H9 (cell line): ENCODE measurements around the gene MVP. TPM values are rescaled to one million over a fixed set of nuclear protein-coding genes. Genes with fewer than 3 reads are reported as not detected.

Experiments used
- DNase-seq: peaks from one replicate; pipeline ENCODE4 v3.0.0-alpha.2; 2017
- H2AFZ ChIP-seq: one replicate; pipeline ENCODE4 v1.6.1; 2013; ENCODE audit warnings: mild to moderate bottlenecking, low read length, control low read depth, moderate library complexity
- H2AK5ac ChIP-seq: 2 replicates; pipeline ENCODE4 v1.6.1; 2013; ENCODE audit warnings: low read length, control low read depth, mixed read lengths; ENCODE audit not compliant: insufficient read length
- H2BK120ac ChIP-seq: one replicate; pipeline ENCODE4 v1.6.1; 2013; ENCODE audit warnings: low read depth, mild to moderate bottlenecking, low read length, control low read depth, inconsistent platforms; ENCODE audit not compliant: poor library complexity, severe bottlenecking
- H2BK12ac ChIP-seq: 2 replicates; pipeline ENCODE4 v1.6.1; 2013; ENCODE audit warnings: low read length, control low read depth, mixed read lengths, low read depth; ENCODE audit not compliant: insufficient read length
- H2BK15ac ChIP-seq: 2 replicates; pipeline ENCODE4 v1.6.1; 2013; ENCODE audit warnings: low read depth, low read length, control low read depth
- H2BK20ac ChIP-seq: one replicate; pipeline ENCODE4 v1.6.1; 2013; ENCODE audit warnings: low read depth, mild to moderate bottlenecking, low read length, control low read depth, inconsistent platforms; ENCODE audit not compliant: poor library complexity, severe bottlenecking
- H2BK5ac ChIP-seq: 2 replicates; pipeline ENCODE4 v1.6.1; 2013; ENCODE audit warnings: low read length, control low read depth, mixed read lengths; ENCODE audit not compliant: insufficient read length
- H3K14ac ChIP-seq: 2 replicates; pipeline ENCODE4 v1.6.1; 2013; ENCODE audit warnings: low read length, control low read depth; ENCODE audit not compliant: insufficient read depth
- H3K18ac ChIP-seq: 2 replicates; pipeline ENCODE4 v1.6.1; 2013; ENCODE audit warnings: low read depth, mild to moderate bottlenecking, mixed read lengths, low read length, control low read depth; ENCODE audit not compliant: insufficient read length
- H3K23ac ChIP-seq: 2 replicates; pipeline ENCODE4 v1.6.1; 2013; ENCODE audit warnings: low read length, control low read depth, mixed read lengths, low read depth; ENCODE audit not compliant: insufficient read length
- H3K23me2 ChIP-seq: 2 replicates; pipeline ENCODE4 v1.6.1; 2013; ENCODE audit warnings: low read depth, mild to moderate bottlenecking, mixed read lengths, low read length, control low read depth; ENCODE audit not compliant: insufficient read length, poor library complexity, severe bottlenecking
- H3K27ac ChIP-seq: 2 replicates; pipeline ENCODE4 v1.5.1; 2013; ENCODE audit warnings: low read length, control low read depth, mixed read lengths, low read depth; ENCODE audit not compliant: insufficient read length
- H3K27me3 ChIP-seq: 2 replicates; pipeline ENCODE4 v1.6.1; 2013; ENCODE audit warnings: low read length, control low read depth, inconsistent platforms; ENCODE audit not compliant: insufficient read depth
- H3K4ac ChIP-seq: 2 replicates; pipeline ENCODE4 v1.6.1; 2013; ENCODE audit warnings: low read depth, mild to moderate bottlenecking, control low read depth, inconsistent platforms, low read length, moderate library complexity
- H3K4me1 ChIP-seq: 2 replicates; pipeline ENCODE4 v1.6.1; 2013; ENCODE audit warnings: low read length, control low read depth, inconsistent platforms; ENCODE audit not compliant: insufficient read depth
- H3K4me2 ChIP-seq: 2 replicates; pipeline ENCODE4 v1.6.1; 2013; ENCODE audit warnings: low read length, control low read depth, mixed read lengths; ENCODE audit not compliant: insufficient read length, insufficient read depth
- H3K56ac ChIP-seq: 2 replicates; pipeline ENCODE4 v1.6.1; 2013; ENCODE audit warnings: low read depth, mild to moderate bottlenecking, mixed read lengths, low read length, control low read depth; ENCODE audit not compliant: insufficient read length
- H3K79me1 ChIP-seq: 2 replicates; pipeline ENCODE4 v1.6.1; 2013; ENCODE audit warnings: low read depth, mild to moderate bottlenecking, moderate library complexity, low read length, control low read depth, inconsistent platforms; ENCODE audit not compliant: insufficient read depth, poor library complexity, severe bottlenecking
- H3K79me2 ChIP-seq: 2 replicates; pipeline ENCODE4 v1.6.1; 2013; ENCODE audit warnings: low read length, control low read depth, inconsistent platforms; ENCODE audit not compliant: insufficient read depth
- H3K9ac ChIP-seq: 2 replicates; pipeline ENCODE4 v1.6.1; 2013; ENCODE audit warnings: low read length, control low read depth, mixed read lengths; ENCODE audit not compliant: insufficient read length; ENCODE audit errors: extremely low read depth
- H3K9me3 ChIP-seq: one replicate; pipeline ENCODE4 v1.6.1; 2013; ENCODE audit warnings: low read depth, low read length, inconsistent platforms; ENCODE audit not compliant: control insufficient read depth
- H3T11ph ChIP-seq: one replicate; pipeline ENCODE4 v1.6.1; 2013; ENCODE audit warnings: mild to moderate bottlenecking, low read length, control low read depth, inconsistent platforms
- H4K20me1 ChIP-seq: one replicate; pipeline ENCODE4 v1.6.1; 2013; ENCODE audit not compliant: control insufficient read depth, insufficient read length, insufficient read depth
- H4K5ac ChIP-seq: 2 replicates; pipeline ENCODE4 v1.6.1; 2013; ENCODE audit warnings: low read depth, mild to moderate bottlenecking, mixed read lengths, low read length, control low read depth; ENCODE audit not compliant: insufficient read length
- H4K8ac ChIP-seq: replicated peaks from 2 replicates; pipeline ENCODE4 v1.6.1; 2013; ENCODE audit warnings: low read length, control low read depth, mixed read lengths, low read depth; ENCODE audit not compliant: insufficient read length
- H4K91ac ChIP-seq: 2 replicates; pipeline ENCODE4 v1.6.1; 2013; ENCODE audit warnings: low read depth, mild to moderate bottlenecking, moderate library complexity, mixed read lengths, low read length, control low read depth; ENCODE audit not compliant: insufficient read length
- H3K27ac Mint-ChIP-seq, 3 experiments: 2 replicates in 2 of 3; 3 replicates in 1 of 3; pipeline ENCODE4 v1.8.0; 2020 to 2021; ENCODE audit warnings: mixed read lengths in 3 of 3, mild to moderate bottlenecking in 1 of 3, moderate library complexity in 1 of 3
- H3K27me3 Mint-ChIP-seq: 2 replicates; pipeline ENCODE4 v1.8.0; 2021; ENCODE audit warnings: low read depth, mild to moderate bottlenecking, moderate library complexity, mixed read lengths
- H3K36me3 Mint-ChIP-seq, 3 experiments: 2 replicates in 2 of 3; 3 replicates in 1 of 3; pipeline ENCODE4 v1.8.0; 2020 to 2021; ENCODE audit warnings: low read depth in 3 of 3, mixed read lengths in 3 of 3; ENCODE audit not compliant: insufficient read depth in 1 of 3
- H3K4me1 Mint-ChIP-seq, 2 experiments: 2 replicates each; pipeline ENCODE4 v1.8.0; 2020; ENCODE audit warnings: mixed read lengths in 2 of 2
- H3K4me3 Mint-ChIP-seq, 2 experiments: 2 replicates in 1 of 2; 3 replicates in 1 of 2; pipeline ENCODE4 v1.8.0; 2020 to 2021; ENCODE audit warnings: mild to moderate bottlenecking in 2 of 2, mixed read lengths in 2 of 2, moderate library complexity in 1 of 2
- H3K9me3 Mint-ChIP-seq, 2 experiments: 2 replicates in 1 of 2; 3 replicates in 1 of 2; pipeline ENCODE4 v1.8.0; 2020; ENCODE audit warnings: mild to moderate bottlenecking in 2 of 2, mixed read lengths in 2 of 2, moderate library complexity in 1 of 2
- CTCF ChIP-seq: fragments of 200-600 bp; sonication (generic); conservative IDR thresholded peaks from 3 replicates; pipeline ENCODE4 v1.8.0; 2021; ENCODE audit warnings: antibody characterized with exemption, mild to moderate bottlenecking
- WGBS: extraction: QIAGEN DNeasy Blood & Tissue Kit; methylation state at CpG from one replicate; pipeline ENCODE4 v1.1.7; 2013; ENCODE audit warnings: missing lambda C conversion rate, low lambda C conversion rate, mixed read lengths; ENCODE audit not compliant: insufficient read length; ENCODE audit errors: extremely low coverage; 5-methylcytosine and 5-hydroxymethylcytosine counted together
- total RNA-seq: library from RNA; stranded (reverse); gene quantifications from 2 replicates; pipeline ENCODE4 v1.2.1, GENCODE V29; 2021

MVP gene
- total RNA-seq, 1 experiment from 2014 or later: 3.1 TPM

DNA sequence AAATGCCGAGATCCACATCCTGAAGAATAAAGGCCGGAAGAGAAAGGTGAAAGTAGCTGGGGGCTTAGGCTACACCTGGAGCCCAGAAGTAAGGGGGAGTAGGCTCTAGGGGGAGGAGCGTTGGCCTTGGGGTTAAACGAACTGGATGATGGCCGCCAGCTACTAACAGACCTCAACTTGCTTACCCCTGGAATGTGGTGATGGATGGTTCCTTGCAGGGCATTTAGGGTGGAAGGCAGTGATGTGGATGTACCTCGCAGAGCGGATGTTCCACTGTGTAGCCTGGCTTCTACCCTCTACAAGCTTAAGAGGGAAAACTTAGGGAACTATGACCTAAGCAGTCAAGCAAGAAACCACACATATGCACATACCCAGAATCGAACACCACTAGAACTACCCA is 16.2 kb upstream of the MVP start:
- Histone ChIP-seq H3K4me2 (no peak overlapping the region), H4K20me1 (no peaks in the 10 kb centered on the region), H3K27ac (no peak overlapping the region), H3K18ac (no peak overlapping the region), H2BK12ac (no peak overlapping the region), H3K4ac (no peak overlapping the region), H2BK5ac (no peak overlapping the region), H3K79me2 (peaks cover 2% of the 10 kb centered on the region; the same call in 1 of the 2 replicates), H3K9ac (no peak overlapping the region), H3K14ac (no peak overlapping the region), H3K9me3 (no peaks in the 10 kb centered on the region), H4K5ac (no peak overlapping the region), H3K23me2 (peaks cover 19% of the 10 kb centered on the region), H2AFZ (no peak overlapping the region), H3K56ac (no peak overlapping the region), H3K79me1 (no peaks in the 10 kb centered on the region), H2AK5ac (no peak overlapping the region), H3T11ph (no peak overlapping the region), H2BK120ac (no peak overlapping the region), H2BK20ac (no peak overlapping the region), H3K23ac (no peak overlapping the region), H3K27me3 (no peaks in the 10 kb centered on the region), H3K4me1 (no peaks in the 10 kb centered on the region; the same call in 1 of the 2 replicates), H4K91ac (no peak overlapping the region), H2BK15ac (no peak overlapping the region), H4K8ac (no peak overlapping the region)
- Mint-ChIP-seq H3K4me3 (peak overlapping the region; percentile 93 to 98), H3K36me3 (peaks cover 34 to 72% (median 55%) of the 10 kb centered on the region in 3 experiments), H3K9me3 (no peaks in the 10 kb centered on the region; a peak in 1 of 5 replicates), H3K27ac (peak overlapping the region; percentile 78 to 93 (median 92); a peak in 5 of 7 replicates), H3K4me1 (peaks cover 29 to 42% of the 10 kb centered on the region in 2 experiments), H3K27me3 (peaks cover 1% of the 10 kb centered on the region)
- TF ChIP-seq CTCF: no peak
- WGBS: no CpG with 5 or more reads among the region's 8 CpGs
- DNase-seq: no peak
